ENCODE measurements around the gene PLXNA4.

PLXNA4 gene

GRCh38 chr7:132225216-132226030 is 350.8 kb downstream of the PLXNA4 start:
- no peak for DNase-seq

GRCh38 chr7:132221356-132221755 is 354.9 kb downstream of the PLXNA4 start:
- no peak for DNase-seq

DNA sequence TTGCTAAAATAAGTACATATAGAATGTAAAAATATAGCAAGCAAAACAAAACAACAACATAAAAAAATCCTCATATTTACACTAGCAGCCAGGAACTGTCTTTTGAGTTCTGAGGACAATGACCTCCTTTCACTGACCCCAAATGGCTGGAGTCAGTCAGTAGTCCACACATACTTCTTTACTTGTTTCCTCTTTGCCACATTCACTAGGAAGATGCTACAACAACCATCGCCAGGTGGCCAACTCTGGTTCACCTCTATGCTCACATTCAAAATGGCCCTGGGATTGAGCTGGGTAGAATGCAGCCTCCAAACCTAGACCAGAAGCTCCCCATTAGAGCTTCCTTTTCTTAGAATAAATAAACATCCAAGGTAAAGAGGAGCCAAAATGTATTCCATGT is 356.2 kb downstream of the PLXNA4 start:
- DNase-seq: no peak

DNA sequence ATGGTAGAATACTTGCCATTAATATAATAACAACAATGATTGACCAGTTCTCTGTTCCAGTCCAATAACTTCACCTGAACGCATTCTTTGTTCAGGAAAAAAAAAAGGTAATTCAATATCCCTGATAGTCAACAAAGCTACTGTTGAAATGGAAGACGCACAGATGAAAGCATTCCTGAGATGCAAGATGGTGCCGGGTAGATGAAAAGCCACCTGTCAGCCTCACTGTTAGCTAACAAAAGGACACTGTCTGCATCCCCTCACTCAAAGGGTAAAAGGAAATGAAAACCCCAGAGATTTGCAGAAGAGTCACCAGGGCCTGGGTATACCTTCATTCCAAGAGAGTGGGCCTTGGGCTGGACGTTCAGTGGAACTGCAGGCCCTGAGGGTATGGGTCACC is 357.4 kb downstream of the PLXNA4 start:
- no peak for DNase-seq

DNA sequence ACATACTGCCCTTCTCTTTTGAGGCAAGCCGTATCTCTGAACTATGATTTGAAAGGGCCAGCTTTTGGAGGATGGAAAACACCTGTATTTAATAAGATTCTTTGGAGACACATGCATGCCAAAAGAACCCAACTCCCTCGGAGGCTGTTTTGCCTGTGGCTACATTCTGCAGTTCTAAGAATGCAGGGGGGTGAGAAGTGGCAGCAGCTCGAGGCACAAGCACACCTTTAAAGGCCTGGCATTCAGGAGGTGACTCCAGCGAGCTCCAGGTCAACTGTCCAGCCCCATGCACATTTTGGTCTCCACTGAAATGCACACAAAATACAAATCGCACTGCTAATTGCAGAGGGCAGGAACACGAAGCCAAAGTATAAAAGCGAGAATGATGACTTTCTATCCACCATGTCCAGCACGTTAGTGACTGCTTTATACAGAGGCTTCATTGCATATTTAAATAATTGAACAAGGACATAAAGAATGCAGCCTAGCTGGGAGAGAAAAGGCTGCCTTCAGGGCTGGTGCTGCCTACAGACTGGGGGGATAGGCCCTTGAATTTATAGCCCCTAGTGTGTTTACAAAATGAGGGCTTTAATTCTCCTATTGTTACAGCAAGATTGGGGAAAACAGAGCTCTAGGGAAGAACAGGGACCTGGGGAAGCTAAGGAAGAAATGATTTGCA is 359.3 kb downstream of the PLXNA4 start:
- DNase-seq: no peak

DNA sequence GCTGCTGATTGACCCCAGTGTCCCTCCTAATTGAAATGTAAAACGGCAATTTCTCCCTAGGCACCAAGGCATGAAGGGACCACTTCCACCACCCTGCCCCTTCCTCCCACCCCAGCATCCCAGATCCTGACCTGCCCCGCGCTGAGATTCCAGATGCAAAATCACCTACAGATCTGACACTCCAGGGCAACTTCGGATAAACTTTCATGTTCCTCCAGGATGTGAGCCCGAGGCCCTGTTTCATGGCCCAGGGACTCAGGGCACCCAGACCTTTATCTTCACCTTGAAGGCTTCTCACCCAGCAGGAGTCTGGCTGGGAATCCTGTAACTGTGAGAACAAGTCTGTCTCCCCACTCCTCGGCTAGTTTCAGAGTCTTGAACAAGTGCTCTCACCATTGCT is 361.8 kb downstream of the PLXNA4 start:
- no peak for DNase-seq

DNA sequence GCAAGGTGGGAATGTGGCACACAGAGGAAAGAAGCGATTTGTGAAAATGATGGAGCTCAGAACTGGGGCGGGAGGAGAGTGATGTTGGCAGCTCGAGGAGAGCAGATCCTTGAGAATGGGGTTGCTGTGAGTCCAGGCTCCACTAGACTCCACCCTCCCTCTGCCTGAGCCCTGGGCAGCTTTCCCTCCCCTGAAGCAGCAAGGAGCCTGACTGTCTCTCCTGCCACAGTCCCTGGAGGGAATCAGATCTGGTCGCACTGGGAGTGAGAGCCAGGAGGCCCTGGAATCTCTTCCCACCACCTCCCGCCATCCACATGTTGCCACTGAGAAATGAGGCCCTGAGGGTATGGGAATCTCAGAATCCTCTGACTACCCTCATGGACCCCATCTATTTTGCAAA is 362.7 kb downstream of the PLXNA4 start:
- no peak for DNase-seq

- DNase-seq: peak in 10 of 58 donors; percentile 2 to 15 (median 8)
Measured at GRCh38 chr7:132211971-132212370, 364.3 kb downstream of the PLXNA4 start.

DNA sequence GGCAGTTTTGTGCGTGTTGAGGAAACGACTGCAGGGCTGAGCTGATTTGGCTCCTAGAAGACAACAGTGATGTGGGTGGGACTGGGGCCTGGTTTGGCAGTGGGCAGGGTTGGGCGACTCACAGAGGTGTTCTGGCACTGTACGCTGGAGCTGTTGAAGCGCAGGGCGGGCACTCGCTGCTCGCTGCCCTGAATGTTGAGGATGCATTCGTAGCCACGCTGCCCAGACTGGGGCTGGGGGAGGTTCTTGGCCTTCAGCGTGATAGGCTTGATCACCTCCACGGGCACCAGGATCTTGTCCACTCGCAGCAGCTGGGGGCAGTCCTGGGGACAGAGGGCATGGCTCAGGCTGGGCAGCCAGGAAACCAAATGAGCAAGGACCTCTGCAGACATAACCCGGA is 365.4 kb downstream of the PLXNA4 start:
- no peak for DNase-seq

DNA sequence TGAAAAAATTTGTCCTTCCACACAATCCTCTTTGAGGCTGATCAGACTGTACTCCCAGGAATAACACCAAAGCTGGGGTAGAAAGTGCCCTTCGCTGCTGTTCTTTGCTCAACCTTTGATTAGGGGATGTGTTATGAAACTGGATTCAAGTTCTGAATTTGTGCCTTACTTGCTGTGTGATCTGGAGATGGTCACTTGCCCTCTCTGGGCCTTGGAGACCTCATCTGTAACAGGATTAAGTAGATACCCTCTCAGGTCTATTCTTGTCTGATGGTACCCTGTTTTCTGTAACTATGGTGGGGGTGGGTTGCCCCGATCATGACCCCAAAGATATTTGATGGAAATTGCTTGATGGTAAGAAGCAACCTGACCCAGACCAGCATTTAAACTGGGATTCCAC is 368.5 kb downstream of the PLXNA4 start:
- no peak for DNase-seq

GRCh38 chr7:132207211-132207610 is 369.1 kb downstream of the PLXNA4 start:
- DNase-seq: no peak

- DNase-seq: no peak
Measured at GRCh38 chr7:132206594-132206993, 369.7 kb downstream of the PLXNA4 start.

DNA sequence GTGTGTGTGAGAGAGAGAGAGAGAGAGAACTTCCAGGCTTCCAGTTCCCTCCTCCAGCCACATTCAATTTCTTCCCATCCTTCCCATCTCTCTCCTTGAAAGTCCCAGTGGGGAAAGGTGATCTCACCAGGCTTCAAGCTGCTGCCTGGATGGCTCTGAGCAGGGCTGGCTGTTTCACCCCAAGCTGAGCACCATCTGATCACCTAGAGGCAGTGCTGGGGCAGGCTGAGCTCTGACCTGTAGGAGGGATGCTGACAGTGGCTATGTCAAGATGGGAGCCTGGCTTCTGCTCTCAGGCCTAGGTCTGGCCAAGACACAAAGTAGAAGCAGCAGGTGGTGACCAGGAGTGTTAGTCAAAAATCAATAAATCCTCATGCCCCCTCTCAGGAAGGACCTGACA is 370.8 kb downstream of the PLXNA4 start:
- no peak for DNase-seq

- no peak for DNase-seq
Measured at GRCh38 chr7:132203021-132203420, 373.2 kb downstream of the PLXNA4 start.

DNA sequence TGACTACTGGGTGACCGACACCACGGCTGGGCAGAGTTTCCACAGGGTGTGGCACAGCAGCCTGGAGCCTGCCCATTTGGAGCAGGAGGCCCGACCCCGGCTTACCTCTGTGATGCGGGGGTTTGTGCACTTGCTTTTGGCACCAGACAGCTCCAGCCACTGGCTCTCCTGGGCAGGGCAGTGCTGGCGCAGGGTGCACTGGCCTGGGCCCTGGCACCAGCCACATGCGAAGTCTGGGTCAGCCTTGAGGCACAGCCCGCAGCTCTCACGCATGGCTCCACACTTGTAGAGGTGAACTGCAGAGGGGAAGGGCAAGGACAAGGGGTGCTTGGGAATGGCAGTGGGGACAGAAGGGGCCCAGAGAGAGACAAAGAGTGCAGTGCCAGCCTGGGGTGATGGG is 373.7 kb downstream of the PLXNA4 start:
- no peak for DNase-seq

DNA sequence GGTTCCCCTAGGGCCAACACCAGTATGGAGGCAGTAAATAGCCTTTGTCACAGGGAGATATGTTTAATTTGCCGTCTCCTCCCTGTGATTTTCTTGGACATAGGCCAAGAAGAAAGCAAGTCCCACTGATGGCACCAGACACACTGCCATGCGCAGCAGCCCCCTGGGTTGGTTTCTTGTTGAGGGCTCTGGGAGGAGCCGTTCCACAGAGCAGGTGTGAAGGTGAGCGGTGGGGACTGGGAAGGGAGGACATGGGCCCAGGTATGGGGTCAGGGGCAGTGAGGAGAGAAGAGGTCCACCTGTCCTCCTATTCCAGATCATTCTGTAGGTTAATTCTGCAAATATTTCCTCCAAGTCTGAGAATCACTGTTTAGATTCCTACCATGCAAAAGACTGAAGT is 376.1 kb downstream of the PLXNA4 start:
- DNase-seq: no peak

DNA sequence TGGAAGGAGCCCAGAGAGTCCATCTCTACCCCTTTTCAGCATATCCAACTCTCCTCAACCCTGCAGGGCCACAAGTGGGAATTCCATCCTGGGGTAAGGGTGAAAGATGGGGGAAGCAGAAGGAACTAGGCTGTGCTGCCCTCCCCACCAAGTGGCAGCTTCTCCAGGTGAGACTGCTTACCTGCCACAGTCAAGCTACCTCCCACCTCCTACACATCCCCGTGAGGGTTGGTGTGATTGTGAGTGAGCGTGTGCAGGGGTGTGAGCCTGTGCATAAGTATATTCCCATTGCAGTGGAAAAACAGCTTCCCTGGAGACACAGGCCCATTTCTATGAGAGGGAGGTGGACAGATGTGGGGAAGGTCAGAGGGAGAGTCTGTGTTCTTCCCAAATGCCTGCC is 376.6 kb downstream of the PLXNA4 start:
- no peak for DNase-seq

- DNase-seq: no peak
Measured at GRCh38 chr7:132197772-132198171, 378.5 kb downstream of the PLXNA4 start.

DNA sequence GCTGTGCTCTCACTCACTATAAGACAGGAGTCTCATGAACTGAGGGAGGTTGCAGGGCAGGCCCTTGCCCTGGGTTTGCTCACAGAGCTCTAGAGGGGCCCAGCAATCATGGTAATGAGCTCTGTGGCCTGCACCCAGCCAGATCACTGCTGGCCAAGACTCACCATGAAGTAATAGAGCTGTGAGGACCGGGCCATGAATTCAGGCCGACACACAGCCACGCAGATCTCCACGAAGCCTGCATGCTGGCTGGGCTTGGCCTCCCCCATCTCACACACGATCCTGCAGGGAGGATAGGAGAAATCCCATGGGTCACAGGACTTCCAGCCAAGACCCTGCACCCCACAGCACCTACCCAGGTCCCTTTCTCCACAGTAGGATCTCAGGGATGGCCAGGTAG is 382.4 kb downstream of the PLXNA4 start:
- DNase-seq: no peak

DNA sequence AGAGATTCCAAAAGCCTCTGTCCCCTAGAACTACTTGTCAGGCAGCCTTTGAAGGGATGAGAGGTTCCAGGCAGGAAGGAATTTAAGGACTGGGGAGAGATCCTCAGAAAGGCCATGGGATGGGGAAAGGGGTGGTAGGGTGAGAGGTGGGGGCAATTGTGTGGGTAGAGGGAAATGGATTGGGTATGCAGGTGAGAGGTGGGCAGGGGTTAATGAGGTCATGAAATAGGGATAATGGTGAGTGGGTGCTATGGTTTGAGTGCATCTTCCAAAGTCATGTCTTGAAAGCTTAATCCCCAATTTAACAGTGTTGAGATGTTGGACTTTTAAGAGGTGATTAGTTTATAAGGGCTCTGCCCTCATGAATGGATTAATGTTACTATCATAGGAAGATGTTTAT is 383.5 kb downstream of the PLXNA4 start:
- DNase-seq: no peak

GRCh38 chr7:132191418-132191817 is 384.9 kb downstream of the PLXNA4 start:
- no peak for DNase-seq

- DNase-seq: no peak
Measured at GRCh38 chr7:132190683-132191082, 385.6 kb downstream of the PLXNA4 start.

DNA sequence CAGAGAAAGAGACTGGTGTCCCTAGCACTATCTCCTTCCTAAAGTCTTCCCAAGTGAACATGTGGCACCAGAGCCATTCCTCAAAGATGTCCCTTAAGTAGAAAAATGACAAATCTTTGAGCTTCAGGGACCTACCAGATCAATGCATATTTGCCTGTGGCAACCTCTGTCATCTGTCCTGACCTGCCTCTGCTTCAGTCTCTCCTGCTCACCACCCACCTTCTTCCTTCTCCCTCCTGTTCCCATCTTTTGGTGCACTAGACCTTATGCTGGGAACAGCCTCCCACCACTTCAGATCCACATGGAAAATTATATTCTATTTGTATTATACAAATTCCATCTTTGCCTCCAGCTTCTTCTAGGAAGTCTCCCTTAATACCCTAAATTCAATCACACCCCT is 386.4 kb downstream of the PLXNA4 start:
- DNase-seq: no peak
